Loucy (cell line): ENCODE results near the gene ZNF521.

Experiments
- EZH2phosphoT487 ChIP-seq: fragments of 200-600 bp; IDR thresholded peaks from 2 replicates; pipeline ENCODE4 v1.6.1; 2018; ENCODE audit warnings: antibody characterized with exemption, mild to moderate bottlenecking, moderate library complexity, borderline replicate concordance
- TF ChIP-seq, protein P1 (sequence below): fragments of 200-600 bp; sonication (generic); conservative IDR thresholded peaks from 2 replicates; pipeline ENCODE4 v1.5.1; 2014; ENCODE audit warnings: mild to moderate bottlenecking, antibody characterized with exemption, low read length

- TF ChIP-seq, protein P1, sequence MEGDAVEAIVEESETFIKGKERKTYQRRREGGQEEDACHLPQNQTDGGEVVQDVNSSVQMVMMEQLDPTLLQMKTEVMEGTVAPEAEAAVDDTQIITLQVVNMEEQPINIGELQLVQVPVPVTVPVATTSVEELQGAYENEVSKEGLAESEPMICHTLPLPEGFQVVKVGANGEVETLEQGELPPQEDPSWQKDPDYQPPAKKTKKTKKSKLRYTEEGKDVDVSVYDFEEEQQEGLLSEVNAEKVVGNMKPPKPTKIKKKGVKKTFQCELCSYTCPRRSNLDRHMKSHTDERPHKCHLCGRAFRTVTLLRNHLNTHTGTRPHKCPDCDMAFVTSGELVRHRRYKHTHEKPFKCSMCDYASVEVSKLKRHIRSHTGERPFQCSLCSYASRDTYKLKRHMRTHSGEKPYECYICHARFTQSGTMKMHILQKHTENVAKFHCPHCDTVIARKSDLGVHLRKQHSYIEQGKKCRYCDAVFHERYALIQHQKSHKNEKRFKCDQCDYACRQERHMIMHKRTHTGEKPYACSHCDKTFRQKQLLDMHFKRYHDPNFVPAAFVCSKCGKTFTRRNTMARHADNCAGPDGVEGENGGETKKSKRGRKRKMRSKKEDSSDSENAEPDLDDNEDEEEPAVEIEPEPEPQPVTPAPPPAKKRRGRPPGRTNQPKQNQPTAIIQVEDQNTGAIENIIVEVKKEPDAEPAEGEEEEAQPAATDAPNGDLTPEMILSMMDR = no peak
- TF ChIP-seq EZH2phosphoT487 = no peak
Observed at GRCh38 chr18:25047983-25048382, 304.0 kb downstream of the ZNF521 start.
